Esophagus muscularis mucosa (tissue), 4 donors: ENCODE measurements around the gene EXOSC5. TPM values are rescaled to one million over a fixed set of nuclear protein-coding genes. Genes with fewer than 3 reads are reported as not detected.
A peak's percentile ranks its signal among the peaks of the same experiment; 100 is the strongest.
"Not testable (repeated sequence)": the region's sequence is repeated elsewhere in the genome, so short reads cannot be mapped to it uniquely, and the experiment has no call there.

Experiments
- DNase-seq: peaks from one replicate; pipeline ENCODE4 v3.0.0-alpha.2; 2017; ENCODE audit errors: extremely low spot score
- H3K27ac ChIP-seq, 4 donors: fragments of 200-600 bp; sonication (generic); replicated peaks in 1 of 4; 1 replicate in 3 of 4; 2 replicates in 1 of 4; pipeline ENCODE4 v1.5.1; 2016 to 2019; ENCODE audit warnings: mild to moderate bottlenecking in 1 of 4
- H3K27me3 ChIP-seq, 4 donors: fragments of 200-600 bp; sonication (generic); one replicate each; pipeline versions ENCODE4 v1.5.1 to v1.6.0; 2016 to 2019
- H3K36me3 ChIP-seq, 4 donors: fragments of 200-600 bp; sonication (generic); one replicate each; pipeline ENCODE4 v1.5.1; 2016 to 2019
- H3K4me1 ChIP-seq, 4 donors: fragments of 200-600 bp; sonication (generic); one replicate each; pipeline ENCODE4 v1.5.1; 2016 to 2019
- H3K4me3 ChIP-seq, 4 donors: fragments of 200-600 bp; sonication (generic); 1 replicate in 2 of 4; 2 replicates in 2 of 4; pipeline ENCODE4 v1.5.1; 2016 to 2019; ENCODE audit warnings: mild to moderate bottlenecking in 4 of 4, moderate library complexity in 1 of 4
- H3K9me3 ChIP-seq, 4 donors: fragments of 200-600 bp; sonication (generic); 1 replicate in 3 of 4; 2 replicates in 1 of 4; pipeline ENCODE4 v1.5.1; 2016 to 2019
- EP300 ChIP-seq: sonication (generic); formaldehyde crosslinking; IDR thresholded peaks from one replicate; pipeline ENCODE4 v1.6.1; 2017; ENCODE audit warnings: antibody characterized with exemption
- POLR2A ChIP-seq: fragments of 450-650 bp; IDR thresholded peaks from one replicate; pipeline ENCODE4 v1.6.1; 2017; ENCODE audit warnings: antibody characterized with exemption, moderate library complexity, mild to moderate bottlenecking, low read depth
- POLR2AphosphoS5 ChIP-seq, 2 donors: sonication (generic); formaldehyde crosslinking; IDR thresholded peaks; one replicate each; pipeline ENCODE4 v1.6.1; 2017; ENCODE audit warnings: antibody characterized with exemption in 2 of 2
- WGBS: methylation state at CpG from one replicate; pipeline ENCODE4 v1.1.5; 2018; 5-methylcytosine and 5-hydroxymethylcytosine counted together
- intact Hi-C: fragments of 100-400 bp; cut with DNase I; formaldehyde crosslinking; loops from one replicate; pipeline ENCODE4 v1.15.1; 2023
- total RNA-seq, 4 donors: library from RNA; depleted of rRNA; stranded (reverse); fragments of >200 nt; gene quantifications; one replicate each; pipeline versions ENCODE4 v1.1.0 to v1.2.1, GENCODE V29; 2016
- TF ChIP-seq, protein P1 (sequence below), 3 experiments: fragments of 200-600 bp in 2 of 3; fragments of 450-650 bp in 1 of 3; sonication (generic) in 2 of 3; IDR thresholded peaks; one replicate each; pipeline ENCODE4 v1.5.1; 2017 to 2019; ENCODE audit warnings: antibody characterized with exemption in 3 of 3, mild to moderate bottlenecking in 2 of 3, moderate library complexity in 1 of 3

The EXOSC5 gene
- total RNA-seq, 4 donors from 2014 or later, result 11.2 to 15.2 (median 13.2) TPM

- intact Hi-C loops, result no loop called here
- H3K27ac ChIP-seq, result no peak overlapping the region
- no peak for TF ChIP-seq POLR2A
- TF ChIP-seq, protein P1, sequence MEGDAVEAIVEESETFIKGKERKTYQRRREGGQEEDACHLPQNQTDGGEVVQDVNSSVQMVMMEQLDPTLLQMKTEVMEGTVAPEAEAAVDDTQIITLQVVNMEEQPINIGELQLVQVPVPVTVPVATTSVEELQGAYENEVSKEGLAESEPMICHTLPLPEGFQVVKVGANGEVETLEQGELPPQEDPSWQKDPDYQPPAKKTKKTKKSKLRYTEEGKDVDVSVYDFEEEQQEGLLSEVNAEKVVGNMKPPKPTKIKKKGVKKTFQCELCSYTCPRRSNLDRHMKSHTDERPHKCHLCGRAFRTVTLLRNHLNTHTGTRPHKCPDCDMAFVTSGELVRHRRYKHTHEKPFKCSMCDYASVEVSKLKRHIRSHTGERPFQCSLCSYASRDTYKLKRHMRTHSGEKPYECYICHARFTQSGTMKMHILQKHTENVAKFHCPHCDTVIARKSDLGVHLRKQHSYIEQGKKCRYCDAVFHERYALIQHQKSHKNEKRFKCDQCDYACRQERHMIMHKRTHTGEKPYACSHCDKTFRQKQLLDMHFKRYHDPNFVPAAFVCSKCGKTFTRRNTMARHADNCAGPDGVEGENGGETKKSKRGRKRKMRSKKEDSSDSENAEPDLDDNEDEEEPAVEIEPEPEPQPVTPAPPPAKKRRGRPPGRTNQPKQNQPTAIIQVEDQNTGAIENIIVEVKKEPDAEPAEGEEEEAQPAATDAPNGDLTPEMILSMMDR (IDR thresholded peaks at IDR 0.05), result no peak
- TF ChIP-seq EP300, result no peak
- no peak for TF ChIP-seq POLR2AphosphoS5 (IDR thresholded peaks at IDR 0.05)
- no peak overlapping the region for H3K4me3 ChIP-seq
- no peak for DNase-seq
- peaks cover 11 to 64% (median 41%) of the 10 kb centered on the region in 4 donors for H3K36me3 ChIP-seq
- 85% methylated on average over 11 of the region's 11 CpGs for WGBS
- no peaks in the 10 kb centered on the region for H3K27me3 ChIP-seq
- no peaks in the 10 kb centered on the region for H3K9me3 ChIP-seq
- H3K4me1 ChIP-seq, result peaks cover 3 to 16% (median 13%) of the 10 kb centered on the region in 4 donors
Observed at GRCh38 chr19:41391618-41392017, 5.5 kb downstream of the EXOSC5 start.

GRCh38 chr19:41386442-41386841 is 10.7 kb downstream of the EXOSC5 start:
- no peak for DNase-seq
- TF ChIP-seq POLR2AphosphoS5 (IDR thresholded peaks at IDR 0.05) (no peak), POLR2A (no peak), EP300 (no peak)
- TF ChIP-seq, protein P1 (IDR thresholded peaks at IDR 0.05), result no peak

DNA sequence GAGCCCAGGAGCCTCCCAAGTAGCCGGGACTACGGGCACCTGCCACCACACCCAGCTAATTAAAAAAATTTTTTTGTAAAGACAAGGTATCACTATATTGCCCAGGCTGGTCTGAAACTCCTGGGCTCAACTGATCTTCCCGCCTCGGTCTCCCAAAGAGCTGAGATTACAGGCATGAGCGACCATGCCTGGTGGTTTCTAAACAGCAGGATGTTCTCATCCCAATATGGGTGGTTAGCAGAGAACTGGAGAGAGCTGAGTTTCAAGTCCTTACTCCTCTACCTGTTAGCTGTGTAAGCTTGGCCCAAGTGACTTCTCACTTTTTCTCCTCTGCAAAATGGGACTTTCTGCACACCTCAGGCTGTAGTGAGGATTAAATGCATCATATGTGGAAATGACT is 12.8 kb downstream of the EXOSC5 start:
- H3K4me1 ChIP-seq, result no peaks in the 10 kb centered on the region
- H3K4me3 ChIP-seq, result no peak overlapping the region
- H3K36me3 ChIP-seq, result peaks cover 0 to 68% (median 40%) of the 10 kb centered on the region in 4 donors
- WGBS, result 92% methylated on average over 5 of the region's 5 CpGs
- H3K27ac ChIP-seq, result no peak overlapping the region
- H3K9me3 ChIP-seq, result no peaks in the 10 kb centered on the region
- no peak for DNase-seq
- TF ChIP-seq EP300 (no peak), POLR2A (no peak), POLR2AphosphoS5 (IDR thresholded peaks at IDR 0.05) (no peak)
- TF ChIP-seq, protein P1 (IDR thresholded peaks at IDR 0.05), result no peak
- H3K27me3 ChIP-seq, result no peaks in the 10 kb centered on the region
- intact Hi-C loops, result no loop called here

More at GRCh38 chr19:41386442-41386841, 10.7 kb downstream of the EXOSC5 start:
- Histone ChIP-seq H3K27me3 (no peaks in the 10 kb centered on the region), H3K27ac (no peak overlapping the region), H3K4me3 (no peak overlapping the region), H3K36me3 (peaks cover 11 to 89% (median 60%) of the 10 kb centered on the region in 4 donors), H3K9me3 (no peaks in the 10 kb centered on the region), H3K4me1 (no peaks in the 10 kb centered on the region)
- 91% methylated on average over 13 of the region's 13 CpGs for WGBS
- intact Hi-C loops, result no loop called here

GRCh38 chr19:41381536-41381935 is 15.6 kb downstream of the EXOSC5 start:
- H3K4me3 ChIP-seq, H3K27me3 ChIP-seq, H3K9me3 ChIP-seq, DNase-seq, H3K27ac ChIP-seq, intact Hi-C loops: not testable (repeated sequence)
- peaks cover 0 to 40% (median 27%) of the 10 kb centered on the region in 4 donors for H3K36me3 ChIP-seq
- peaks cover 4 to 20% (median 12%) of the 10 kb centered on the region in 4 donors for H3K4me1 ChIP-seq
- WGBS, result 98% methylated on average over 8 of the region's 8 CpGs

DNA sequence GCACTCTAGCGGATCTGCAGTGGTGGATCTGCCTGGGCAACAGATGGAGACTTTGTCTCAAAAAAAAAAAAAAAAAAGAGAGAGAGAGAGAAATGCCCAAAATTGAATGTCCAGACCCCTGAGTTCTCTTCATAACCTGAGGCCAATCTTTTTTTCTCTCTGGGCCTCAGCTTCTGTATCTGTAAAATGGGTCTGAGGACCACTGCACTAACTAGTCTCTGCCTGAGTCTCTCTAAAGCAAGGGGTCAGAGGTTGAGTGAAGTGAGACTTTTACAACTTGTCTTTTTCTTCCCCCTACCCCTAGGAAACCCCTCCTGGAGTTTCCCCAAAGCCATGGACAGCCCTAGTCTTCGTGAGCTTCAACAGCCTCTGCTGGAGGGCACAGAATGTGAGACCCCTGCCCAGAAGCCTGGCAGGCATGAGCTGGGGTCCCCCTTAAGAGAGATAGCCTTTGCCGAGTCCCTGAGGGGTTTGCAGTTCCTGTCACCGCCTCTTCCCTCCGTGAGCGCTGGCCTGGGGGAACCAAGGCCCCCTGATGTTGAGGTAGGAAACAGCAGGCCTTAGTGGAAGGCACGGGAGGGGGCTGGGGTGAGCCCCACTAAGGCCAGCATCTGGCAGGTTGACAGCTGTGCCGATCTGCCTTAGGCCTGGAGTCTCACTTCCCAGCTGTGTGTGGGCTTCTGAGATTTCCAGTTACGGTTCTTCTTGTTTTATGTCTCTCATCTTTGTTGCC is 19.0 kb downstream of the EXOSC5 start:
- Histone ChIP-seq H3K27me3 (no peaks in the 10 kb centered on the region), H3K4me3 (no peak overlapping the region), H3K27ac (peak overlapping the region in 1 of 4 donors; percentile 47), H3K36me3 (peaks cover 0 to 15% (median 10%) of the 10 kb centered on the region in 4 donors), H3K4me1 (peaks cover 20 to 44% (median 38%) of the 10 kb centered on the region in 4 donors), H3K9me3 (no peaks in the 10 kb centered on the region)
- WGBS, result 46% methylated on average over 9 of the region's 9 CpGs
- TF ChIP-seq EP300, result no peak
- TF ChIP-seq, protein P1 (IDR thresholded peaks at IDR 0.05), result peak in 1 of 3 experiments; percentile 8
- intact Hi-C loops, result no loop called here
- DNase-seq, result no peak
